ENCODE measurements around the gene PTGS2. TPM values are rescaled to one million over a fixed set of nuclear protein-coding genes. Genes with fewer than 3 reads are reported as not detected.

Gene PTGS2
- polyA plus RNA-seq, 3 donors: 39.2 to 159 (median 113) TPM

- peaks cover 0 to 9% (median 2%) of the 10 kb centered on the region in 7 donors for H3K9me3 Mint-ChIP-seq
- H3K4me1 ChIP-seq (ENCODE audit: control insufficient read depth in 1 of 2, insufficient read depth in 2 of 2, low read length in 2 of 2): no peaks in the 10 kb centered on the region
- H3K27ac ChIP-seq (ENCODE audit: low read depth in 1 of 2, low read length in 2 of 2): no peak overlapping the region
- no peak overlapping the region for H2AFZ ChIP-seq (ENCODE audit: insufficient read depth, low read depth, low read length, poor library complexity, severe bottlenecking)
- 100% methylated on average over 1 of the region's 2 CpGs for WGBS (ENCODE audit: insufficient coverage)
- no peaks in the 10 kb centered on the region for H3K9me3 ChIP-seq (replicated peaks in 1 of 2; ENCODE audit: control insufficient read depth in 1 of 2, insufficient read depth in 1 of 2, low read length in 2 of 2)
- no peaks in the 10 kb centered on the region for H3K27me3 ChIP-seq (ENCODE audit: control insufficient read depth in 2 of 2, insufficient read depth in 2 of 2, low read length in 2 of 2)
- H4K20me1 ChIP-seq (ENCODE audit: insufficient read depth, low read length): peaks cover 3% of the 10 kb centered on the region
- H3K79me2 ChIP-seq (ENCODE audit: insufficient read depth, low read length): no peaks in the 10 kb centered on the region
- no peak overlapping the region for H3K27ac Mint-ChIP-seq
- H3K4me1 Mint-ChIP-seq: peaks cover 2% of the 10 kb centered on the region
- TF ChIP-seq CTCF (IDR thresholded peaks at IDR 0.05): no peak
- no peak overlapping the region for H3K9ac ChIP-seq (ENCODE audit: insufficient read depth, low read length, poor library complexity, severe bottlenecking)
- intact Hi-C loops (cut with micrococcal nuclease): no loop called here
- H3K4me3 ChIP-seq (replicated peaks in 1 of 3; ENCODE audit: low read depth in 2 of 3, low read length in 3 of 3): no peak overlapping the region
- peaks cover 55 to 60% of the 10 kb centered on the region in 2 donors for H3K36me3 ChIP-seq (replicated peaks in 1 of 2; ENCODE audit: control insufficient read depth in 1 of 2, insufficient read depth in 2 of 2, low read length in 2 of 2)
- H3K27me3 Mint-ChIP-seq (ENCODE audit: low read depth in 3 of 3): no peaks in the 10 kb centered on the region
- peaks cover 44 to 52% of the 10 kb centered on the region in 2 donors for H3K36me3 Mint-ChIP-seq
- no peak overlapping the region for H3K4me2 ChIP-seq (replicated peaks; ENCODE audit: extremely low read depth, low read length, poor library complexity, severe bottlenecking)
- no peak for DNase-seq
- no peak overlapping the region for H3K4me3 Mint-ChIP-seq
Observed at GRCh38 chr1:186672131-186672530, 8.1 kb downstream of the PTGS2 start.

GRCh38 chr1:186671136-186671825, 8.9 kb downstream of the PTGS2 start:
- H3K4me1 Mint-ChIP-seq: peaks cover 2% of the 10 kb centered on the region
- H3K36me3 Mint-ChIP-seq: peaks cover 39 to 47% of the 10 kb centered on the region in 2 donors
- Histone ChIP-seq H3K79me2 (ENCODE audit: insufficient read depth, low read length) (no peaks in the 10 kb centered on the region), H3K36me3 (replicated peaks in 1 of 2; ENCODE audit: control insufficient read depth in 1 of 2, insufficient read depth in 2 of 2, low read length in 2 of 2) (peaks cover 47 to 53% of the 10 kb centered on the region in 2 donors), H3K4me3 (replicated peaks in 1 of 3; ENCODE audit: low read depth in 2 of 3, low read length in 3 of 3) (no peak overlapping the region), H4K20me1 (ENCODE audit: insufficient read depth, low read length) (peaks cover 3% of the 10 kb centered on the region), H3K4me1 (ENCODE audit: control insufficient read depth in 1 of 2, insufficient read depth in 2 of 2, low read length in 2 of 2) (no peaks in the 10 kb centered on the region), H3K27me3 (ENCODE audit: control insufficient read depth in 2 of 2, insufficient read depth in 2 of 2, low read length in 2 of 2) (no peaks in the 10 kb centered on the region), H3K9me3 (replicated peaks in 1 of 2; ENCODE audit: control insufficient read depth in 1 of 2, insufficient read depth in 1 of 2, low read length in 2 of 2) (no peaks in the 10 kb centered on the region), H2AFZ (ENCODE audit: insufficient read depth, low read depth, low read length, poor library complexity, severe bottlenecking) (no peak overlapping the region), H3K27ac (ENCODE audit: low read depth in 1 of 2, low read length in 2 of 2) (no peak overlapping the region), H3K4me2 (replicated peaks; ENCODE audit: extremely low read depth, low read length, poor library complexity, severe bottlenecking) (no peak overlapping the region), H3K9ac (ENCODE audit: insufficient read depth, low read length, poor library complexity, severe bottlenecking) (no peak overlapping the region)
- intact Hi-C loops (cut with micrococcal nuclease): no loop called here
- H3K27ac Mint-ChIP-seq: no peak overlapping the region
- 93% methylated on average over 1 of the region's 2 CpGs for WGBS (ENCODE audit: insufficient coverage)
- no peaks in the 10 kb centered on the region for H3K27me3 Mint-ChIP-seq (ENCODE audit: low read depth in 3 of 3)
- H3K9me3 Mint-ChIP-seq: peaks cover 0 to 9% (median 2%) of the 10 kb centered on the region in 7 donors
- no peak for TF ChIP-seq CTCF (IDR thresholded peaks at IDR 0.05)
- DNase-seq: no peak
- no peak overlapping the region for H3K4me3 Mint-ChIP-seq

Measured in CD14-positive monocyte (primary cell).